HG02840 (cell line): Measurements from ENCODE around the gene ATG14.

ENCODE experiments used
- ATAC-seq: cut with Tn5 transposase; IDR thresholded peaks from one replicate; pipeline ENCODE4 v1.9.1; 2021; ENCODE audit warnings: mild to moderate bottlenecking, moderate library complexity, moderate number of reproducible peaks; ENCODE audit not compliant: unreplicated experiment, low FRiP score

ATG14 gene

GRCh38 chr14:55324812-55325211, 86.8 kb downstream of the ATG14 start:
- ATAC-seq: no peak

GRCh38 chr14:55323910-55324309, 87.7 kb downstream of the ATG14 start:
- ATAC-seq: no peak

- no peak for ATAC-seq
These were observed 92.9 kb downstream of the ATG14 start for GRCh38 chr14:55318694-55319093.

GRCh38 chr14:55317542-55318306, 93.9 kb downstream of the ATG14 start:
- ATAC-seq: no peak

DNA sequence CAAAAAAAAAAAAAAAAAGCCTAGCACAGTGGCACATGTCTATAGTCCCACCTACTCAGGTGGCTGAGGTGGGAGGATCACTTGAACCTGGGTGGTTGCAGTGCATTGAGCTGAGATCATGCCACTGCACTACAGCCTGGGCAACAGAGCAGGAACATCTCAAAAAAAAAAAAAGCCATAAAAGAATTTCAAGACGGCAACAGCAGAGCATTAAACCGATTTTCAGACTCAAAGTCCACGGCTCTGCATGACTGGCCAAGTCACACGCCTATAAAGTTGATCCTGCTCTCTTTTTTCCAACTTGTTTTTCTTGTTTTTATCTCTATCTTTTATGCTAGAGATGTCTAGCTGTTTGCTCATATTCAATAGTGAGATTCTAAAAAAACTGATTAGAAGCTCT, 95.1 kb downstream of the ATG14 start:
- ATAC-seq: no peak
